ENCODE measurements around the gene PRKCE. TPM values are rescaled to one million over a fixed set of nuclear protein-coding genes. Genes with fewer than 3 reads are reported as not detected.

The PRKCE gene
- total and polyA plus RNA-seq, 2 experiments from 2014 or later, result 0.94 to 1.2 TPM

DNA sequence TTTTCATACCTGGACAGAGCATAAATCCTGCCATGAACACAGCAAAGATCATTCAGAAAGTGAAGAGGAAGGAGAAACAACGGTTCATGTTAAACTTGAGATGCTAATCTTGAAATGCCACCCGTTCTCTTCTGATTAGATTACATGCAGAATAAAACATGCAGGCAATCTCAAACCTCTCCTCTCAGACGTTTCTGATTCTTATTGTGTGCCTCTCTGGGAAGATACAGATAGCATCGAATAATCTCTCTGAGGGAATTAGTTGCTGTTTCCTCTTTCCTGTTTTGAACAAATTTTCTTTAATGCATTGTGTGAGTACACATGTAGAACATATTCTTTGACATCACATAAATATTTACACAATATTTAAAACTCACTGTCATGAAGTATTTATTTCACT lies 313.4 kb downstream of the PRKCE start:
- Mint-ChIP-seq H3K4me3 (no peak overlapping the region), H3K27ac (no peak overlapping the region), H3K4me1 (peaks cover 18% of the 10 kb centered on the region), H3K36me3 (ENCODE audit: low read depth) (no peaks in the 10 kb centered on the region), H3K9me3 (no peaks in the 10 kb centered on the region), H3K27me3 (ENCODE audit: insufficient read depth, low read depth, poor library complexity) (peaks cover 3% of the 10 kb centered on the region)
- Histone ChIP-seq H3K4me2 (no peak overlapping the region), H2AFZ (no peak overlapping the region), H4K20me1 (replicated peaks; ENCODE audit: insufficient read depth) (no peaks in the 10 kb centered on the region), H3K79me2 (replicated peaks; ENCODE audit: insufficient read depth) (no peaks in the 10 kb centered on the region), H3K9me2 (ENCODE audit: insufficient read depth) (0 out of 2 replicates have a peak, but pooled peaks cover 7% of the 10 kb centered on the region), H3K4me3 (no peak overlapping the region), H3K36me3 (ENCODE audit: insufficient read depth) (no peaks in the 10 kb centered on the region), H3K27ac (ENCODE audit: low read depth) (no peak overlapping the region), H3F3A (replicated peaks; ENCODE audit: low read depth) (no peaks in the 10 kb centered on the region), H3K4me1 (ENCODE audit: insufficient read depth) (peaks cover 7% of the 10 kb centered on the region; the same call in 1 of the 2 replicates), H3K27me3 (ENCODE audit: insufficient read depth) (no peaks in the 10 kb centered on the region)
- no peak for ATAC-seq
- DNase-seq (ENCODE audit: low spot score), result no peak
- TF ChIP-seq ZNF462 (CRISPR knock-in tag; IDR thresholded peaks at IDR 0.05), result no peak
- TF ChIP-seq ETS1 (IDR thresholded peaks at IDR 0.05), result no peak
- no peak for TF ChIP-seq EZH2 (IDR thresholded peaks at IDR 0.05; ENCODE audit: low read depth, unreplicated experiment)
- TF ChIP-seq POLR2AphosphoS5 (IDR thresholded peaks at IDR 0.05; ENCODE audit: low read depth), result no peak
- TF ChIP-seq NANOG (IDR thresholded peaks at IDR 0.05; ENCODE audit: borderline replicate concordance), result no peak
